Measurements from ENCODE around the gene TGM6.

TGM6 gene

GRCh38 chr20:2420510-2420909, 39.8 kb downstream of the TGM6 start:
- Histone ChIP-seq H3K9ac (ENCODE audit: low read length) (no peak overlapping the region), H3K27me3 (replicated peaks; ENCODE audit: control insufficient read depth, insufficient read depth, low read length) (peaks cover 21% of the 10 kb centered on the region), H3K4me3 (ENCODE audit: low read length) (no peak overlapping the region), H3K4me1 (ENCODE audit: control insufficient read depth, insufficient read depth, low read length) (no peaks in the 10 kb centered on the region), H3K36me3 (ENCODE audit: control insufficient read depth, insufficient read depth, low read length, severe bottlenecking) (no peaks in the 10 kb centered on the region), H3K9me3 (ENCODE audit: control insufficient read depth, low read length) (peaks cover 3% of the 10 kb centered on the region)
- DNase-seq (ENCODE audit: low read depth) = no peak

- Histone ChIP-seq H3K27me3 (replicated peaks; ENCODE audit: control insufficient read depth, insufficient read depth, low read length) (peaks cover 14% of the 10 kb centered on the region), H3K4me3 (ENCODE audit: low read length) (no peak overlapping the region), H3K9me3 (ENCODE audit: control insufficient read depth, low read length) (peaks cover 3% of the 10 kb centered on the region)
Measured at GRCh38 chr20:2421247-2421646, 40.5 kb downstream of the TGM6 start.

GRCh38 chr20:2429051-2429450, 48.4 kb downstream of the TGM6 start:
- DNase-seq (ENCODE audit: low read depth) = no peak
- no peaks in the 10 kb centered on the region for H3K36me3 ChIP-seq (ENCODE audit: control insufficient read depth, insufficient read depth, low read length, severe bottlenecking)

More at GRCh38 chr20:2421247-2421646, 40.5 kb downstream of the TGM6 start:
- Histone ChIP-seq H3K9ac (ENCODE audit: low read length) (no peak overlapping the region), H3K36me3 (ENCODE audit: control insufficient read depth, insufficient read depth, low read length, severe bottlenecking) (no peaks in the 10 kb centered on the region), H3K4me1 (ENCODE audit: control insufficient read depth, insufficient read depth, low read length) (no peaks in the 10 kb centered on the region)
- DNase-seq (ENCODE audit: low read depth) = peak; percentile 1

GRCh38 chr20:2430538-2430937, 49.8 kb downstream of the TGM6 start:
- no peak overlapping the region for H3K4me3 ChIP-seq (ENCODE audit: low read length)
- H3K27me3 ChIP-seq (replicated peaks; ENCODE audit: control insufficient read depth, insufficient read depth, low read length) = no peaks in the 10 kb centered on the region
- no peaks in the 10 kb centered on the region for H3K36me3 ChIP-seq (ENCODE audit: control insufficient read depth, insufficient read depth, low read length, severe bottlenecking)
- no peaks in the 10 kb centered on the region for H3K9me3 ChIP-seq (ENCODE audit: control insufficient read depth, low read length)
- no peaks in the 10 kb centered on the region for H3K4me1 ChIP-seq (ENCODE audit: control insufficient read depth, insufficient read depth, low read length)
- no peak for DNase-seq (ENCODE audit: low read depth)
- H3K9ac ChIP-seq (ENCODE audit: low read length) = no peak overlapping the region

More at GRCh38 chr20:2429051-2429450, 48.4 kb downstream of the TGM6 start:
- Histone ChIP-seq H3K27me3 (replicated peaks; ENCODE audit: control insufficient read depth, insufficient read depth, low read length) (peaks cover 3% of the 10 kb centered on the region), H3K9me3 (ENCODE audit: control insufficient read depth, low read length) (peaks cover 3% of the 10 kb centered on the region), H3K4me3 (ENCODE audit: low read length) (no peak overlapping the region), H3K4me1 (ENCODE audit: control insufficient read depth, insufficient read depth, low read length) (no peaks in the 10 kb centered on the region), H3K9ac (ENCODE audit: low read length) (no peak overlapping the region)

GRCh38 chr20:2431185-2431584, 50.5 kb downstream of the TGM6 start:
- Histone ChIP-seq H3K9ac (ENCODE audit: low read length) (no peak overlapping the region), H3K27me3 (replicated peaks; ENCODE audit: control insufficient read depth, insufficient read depth, low read length) (peaks cover 3% of the 10 kb centered on the region), H3K36me3 (ENCODE audit: control insufficient read depth, insufficient read depth, low read length, severe bottlenecking) (no peaks in the 10 kb centered on the region), H3K4me1 (ENCODE audit: control insufficient read depth, insufficient read depth, low read length) (no peaks in the 10 kb centered on the region), H3K9me3 (ENCODE audit: control insufficient read depth, low read length) (no peaks in the 10 kb centered on the region), H3K4me3 (ENCODE audit: low read length) (no peak overlapping the region)
- DNase-seq (ENCODE audit: low read depth) = no peak

GRCh38 chr20:2446845-2447244, 66.1 kb downstream of the TGM6 start:
- Histone ChIP-seq H3K9ac (ENCODE audit: low read length) (no peak overlapping the region), H3K36me3 (ENCODE audit: control insufficient read depth, insufficient read depth, low read length, severe bottlenecking) (no peaks in the 10 kb centered on the region), H3K4me3 (ENCODE audit: low read length) (no peak overlapping the region), H3K9me3 (ENCODE audit: control insufficient read depth, low read length) (no peaks in the 10 kb centered on the region), H3K27me3 (replicated peaks; ENCODE audit: control insufficient read depth, insufficient read depth, low read length) (no peaks in the 10 kb centered on the region), H3K4me1 (ENCODE audit: control insufficient read depth, insufficient read depth, low read length) (peaks cover 26% of the 10 kb centered on the region)
- no peak for DNase-seq (ENCODE audit: low read depth)

GRCh38 chr20:2449386-2449785, 68.7 kb downstream of the TGM6 start:
- Histone ChIP-seq H3K36me3 (ENCODE audit: control insufficient read depth, insufficient read depth, low read length, severe bottlenecking) (no peaks in the 10 kb centered on the region), H3K27me3 (replicated peaks; ENCODE audit: control insufficient read depth, insufficient read depth, low read length) (no peaks in the 10 kb centered on the region), H3K4me3 (ENCODE audit: low read length) (no peak overlapping the region), H3K9ac (ENCODE audit: low read length) (no peak overlapping the region), H3K4me1 (ENCODE audit: control insufficient read depth, insufficient read depth, low read length) (peaks cover 33% of the 10 kb centered on the region), H3K9me3 (ENCODE audit: control insufficient read depth, low read length) (no peaks in the 10 kb centered on the region)
- DNase-seq (ENCODE audit: low read depth) = no peak

- Histone ChIP-seq H3K36me3 (ENCODE audit: control insufficient read depth, insufficient read depth, low read length, severe bottlenecking) (no peaks in the 10 kb centered on the region), H3K9ac (ENCODE audit: low read length) (no peak overlapping the region), H3K4me1 (ENCODE audit: control insufficient read depth, insufficient read depth, low read length) (peaks cover 43% of the 10 kb centered on the region), H3K4me3 (ENCODE audit: low read length) (no peak overlapping the region), H3K9me3 (ENCODE audit: control insufficient read depth, low read length) (no peaks in the 10 kb centered on the region), H3K27me3 (replicated peaks; ENCODE audit: control insufficient read depth, insufficient read depth, low read length) (no peaks in the 10 kb centered on the region)
- DNase-seq (ENCODE audit: low read depth) = no peak
Measured at GRCh38 chr20:2451422-2451821, 70.7 kb downstream of the TGM6 start.

GRCh38 chr20:2451939-2452732, 71.4 kb downstream of the TGM6 start:
- DNase-seq (ENCODE audit: low read depth) = peak; percentile 89
- H3K9ac ChIP-seq (ENCODE audit: low read length) = no peak overlapping the region
- H3K4me3 ChIP-seq (ENCODE audit: low read length) = no peak overlapping the region

GRCh38 chr20:2453792-2454191, 73.1 kb downstream of the TGM6 start:
- Histone ChIP-seq H3K27me3 (replicated peaks; ENCODE audit: control insufficient read depth, insufficient read depth, low read length) (no peaks in the 10 kb centered on the region), H3K36me3 (ENCODE audit: control insufficient read depth, insufficient read depth, low read length, severe bottlenecking) (peaks cover under 1% of the 10 kb centered on the region), H3K9ac (ENCODE audit: low read length) (no peak overlapping the region), H3K4me1 (ENCODE audit: control insufficient read depth, insufficient read depth, low read length) (peaks cover 45% of the 10 kb centered on the region), H3K4me3 (ENCODE audit: low read length) (no peak overlapping the region), H3K9me3 (ENCODE audit: control insufficient read depth, low read length) (no peaks in the 10 kb centered on the region)
- no peak for DNase-seq (ENCODE audit: low read depth)

More at GRCh38 chr20:2451939-2452732, 71.4 kb downstream of the TGM6 start:
- Histone ChIP-seq H3K4me1 (ENCODE audit: control insufficient read depth, insufficient read depth, low read length) (peaks cover 45% of the 10 kb centered on the region), H3K9me3 (ENCODE audit: control insufficient read depth, low read length) (no peaks in the 10 kb centered on the region), H3K36me3 (ENCODE audit: control insufficient read depth, insufficient read depth, low read length, severe bottlenecking) (no peaks in the 10 kb centered on the region), H3K27me3 (replicated peaks; ENCODE audit: control insufficient read depth, insufficient read depth, low read length) (no peaks in the 10 kb centered on the region)

GRCh38 chr20:2455771-2456497, 75.2 kb downstream of the TGM6 start:
- DNase-seq (ENCODE audit: low read depth) = no peak
- Histone ChIP-seq H3K36me3 (ENCODE audit: control insufficient read depth, insufficient read depth, low read length, severe bottlenecking) (peaks cover 21% of the 10 kb centered on the region), H3K9ac (ENCODE audit: low read length) (no peak overlapping the region), H3K9me3 (ENCODE audit: control insufficient read depth, low read length) (no peaks in the 10 kb centered on the region), H3K4me3 (ENCODE audit: low read length) (no peak overlapping the region), H3K27me3 (replicated peaks; ENCODE audit: control insufficient read depth, insufficient read depth, low read length) (no peaks in the 10 kb centered on the region), H3K4me1 (ENCODE audit: control insufficient read depth, insufficient read depth, low read length) (peaks cover 30% of the 10 kb centered on the region)

Measured in adipocyte (in vitro differentiated cells).